Measurements from ENCODE around the gene CIROP.

CIROP gene

DNA sequence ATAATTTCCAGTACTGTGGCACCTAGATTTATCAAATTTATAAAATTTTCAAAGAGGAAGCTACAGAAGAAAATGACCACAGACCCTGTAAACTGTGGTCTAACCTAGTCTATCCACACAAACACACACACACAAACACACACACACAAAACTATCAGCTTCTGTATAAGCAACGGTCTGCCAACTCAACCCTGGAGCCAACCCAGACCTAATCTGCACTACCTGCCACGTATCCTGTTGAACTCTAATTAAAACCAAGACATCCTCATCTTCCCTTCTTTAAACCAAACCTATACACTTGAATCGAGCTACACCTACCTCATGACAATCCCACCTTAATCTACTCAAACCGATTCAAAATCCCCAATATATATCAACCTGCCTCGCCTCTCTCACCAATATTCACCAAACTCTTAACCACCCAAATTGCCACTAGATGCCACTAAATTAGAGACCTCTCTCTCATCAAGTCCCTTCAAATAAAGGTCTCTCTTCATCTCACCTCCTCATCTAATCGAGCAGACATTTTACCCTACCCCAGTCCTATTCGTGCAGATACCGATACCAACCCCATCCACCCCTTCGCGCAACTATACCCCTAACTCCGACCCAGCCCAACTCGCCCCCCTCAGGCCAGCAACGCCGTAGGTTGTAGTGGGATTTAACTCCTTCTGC is 10.7 kb downstream of the CIROP start:
- no peak for DNase-seq (ENCODE audit: low read depth)

DNA sequence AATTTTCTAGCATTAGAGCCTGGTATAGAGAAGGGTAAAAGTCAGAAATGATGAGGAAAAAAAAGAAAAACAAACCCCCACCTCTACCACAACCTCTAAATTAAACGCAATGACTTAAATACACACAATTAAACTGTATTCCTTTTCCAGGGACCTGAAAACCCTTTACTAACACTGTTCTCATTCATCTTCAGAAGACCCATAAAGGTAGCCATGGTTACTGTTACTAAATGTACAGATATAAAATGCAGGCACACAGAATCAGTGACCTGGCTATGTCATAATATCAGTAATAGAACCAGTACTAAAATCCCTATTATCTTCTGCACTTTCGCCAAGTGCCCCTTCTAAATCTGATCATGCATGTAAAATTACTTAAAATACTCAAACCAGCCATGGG is 11.3 kb downstream of the CIROP start:
- no peak for DNase-seq (ENCODE audit: low read depth)

DNA sequence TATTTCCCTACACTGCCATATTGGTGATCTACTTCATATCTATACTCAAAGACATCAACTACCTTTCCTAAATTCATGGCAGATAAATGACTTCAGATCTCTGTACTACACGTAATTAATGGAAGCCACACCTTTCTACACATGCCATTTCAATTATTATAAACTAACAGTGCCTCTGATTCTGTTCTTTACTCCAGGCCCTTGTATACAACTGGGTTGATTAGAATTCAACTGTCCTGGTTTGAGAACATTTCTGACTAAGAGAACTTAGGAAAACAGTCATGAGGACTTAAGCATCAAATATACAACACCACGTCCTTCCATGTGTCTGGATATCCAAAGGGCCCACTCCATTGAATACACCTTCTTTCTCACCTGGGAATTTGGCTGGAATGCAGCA is 11.7 kb downstream of the CIROP start:
- no peak for DNase-seq (ENCODE audit: low read depth)

DNA sequence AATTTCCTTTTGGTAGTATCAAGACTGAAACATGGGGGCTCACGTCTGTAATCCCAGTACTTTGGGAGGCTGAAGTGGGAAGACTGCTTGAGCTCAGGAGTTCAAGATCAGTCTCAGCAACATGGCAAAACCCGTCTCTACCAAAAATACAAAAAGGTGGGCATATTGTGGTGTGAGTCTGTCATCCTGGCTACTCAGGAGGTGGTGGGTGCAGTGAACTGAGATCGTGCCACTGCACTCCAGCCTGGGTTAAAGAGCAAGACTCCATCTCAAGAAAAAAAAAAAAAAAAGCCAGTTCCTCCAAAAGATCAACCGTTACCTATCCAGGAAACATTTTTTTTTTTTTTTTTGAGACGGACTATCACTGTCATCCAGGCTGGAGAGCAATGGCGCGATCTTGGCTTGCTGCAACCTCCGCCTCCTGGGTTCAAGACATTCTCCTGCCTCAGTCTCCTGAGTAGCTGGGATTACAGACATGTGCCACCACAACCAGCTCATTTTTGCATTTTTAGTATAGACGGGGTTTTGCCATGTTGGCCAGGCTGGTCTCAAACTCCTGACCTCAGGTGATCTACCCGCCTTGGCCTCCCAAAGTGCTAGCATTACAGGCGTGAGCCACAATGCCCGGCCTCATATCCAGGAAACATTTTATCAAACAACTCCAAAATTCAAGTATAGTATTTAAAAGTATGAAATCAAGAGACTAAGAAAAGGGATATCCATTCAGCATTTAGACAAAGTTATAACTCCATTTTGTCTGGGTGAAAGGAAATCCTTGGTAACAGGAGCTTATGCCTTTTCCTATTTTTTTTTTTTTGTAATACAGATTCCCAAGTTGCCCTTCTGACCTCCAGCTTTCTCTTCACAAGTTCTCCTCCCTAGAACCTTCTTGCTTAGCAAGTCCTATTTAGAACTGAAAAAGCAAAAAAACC is 13.2 kb downstream of the CIROP start:
- no peak for DNase-seq (ENCODE audit: low read depth)

DNA sequence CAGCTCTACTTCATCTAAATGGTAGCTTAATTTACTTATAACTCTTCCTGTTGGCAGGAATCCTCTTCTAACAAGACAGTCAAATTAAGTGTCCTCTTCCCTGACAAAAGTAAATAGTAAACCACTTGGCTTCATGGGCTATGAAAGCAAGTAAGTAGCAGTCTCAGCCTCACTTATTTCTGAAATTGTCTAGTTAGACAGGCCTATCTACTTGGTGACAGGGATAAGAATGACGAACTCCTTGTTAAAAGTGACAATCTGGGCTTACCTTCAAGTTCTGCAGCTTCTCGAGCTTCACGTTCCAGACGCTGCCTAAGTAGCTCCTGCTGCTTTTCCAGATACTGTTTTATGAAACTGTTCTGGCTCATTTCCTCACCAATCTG is 14.5 kb downstream of the CIROP start:
- DNase-seq (ENCODE audit: low read depth): no peak

DNA sequence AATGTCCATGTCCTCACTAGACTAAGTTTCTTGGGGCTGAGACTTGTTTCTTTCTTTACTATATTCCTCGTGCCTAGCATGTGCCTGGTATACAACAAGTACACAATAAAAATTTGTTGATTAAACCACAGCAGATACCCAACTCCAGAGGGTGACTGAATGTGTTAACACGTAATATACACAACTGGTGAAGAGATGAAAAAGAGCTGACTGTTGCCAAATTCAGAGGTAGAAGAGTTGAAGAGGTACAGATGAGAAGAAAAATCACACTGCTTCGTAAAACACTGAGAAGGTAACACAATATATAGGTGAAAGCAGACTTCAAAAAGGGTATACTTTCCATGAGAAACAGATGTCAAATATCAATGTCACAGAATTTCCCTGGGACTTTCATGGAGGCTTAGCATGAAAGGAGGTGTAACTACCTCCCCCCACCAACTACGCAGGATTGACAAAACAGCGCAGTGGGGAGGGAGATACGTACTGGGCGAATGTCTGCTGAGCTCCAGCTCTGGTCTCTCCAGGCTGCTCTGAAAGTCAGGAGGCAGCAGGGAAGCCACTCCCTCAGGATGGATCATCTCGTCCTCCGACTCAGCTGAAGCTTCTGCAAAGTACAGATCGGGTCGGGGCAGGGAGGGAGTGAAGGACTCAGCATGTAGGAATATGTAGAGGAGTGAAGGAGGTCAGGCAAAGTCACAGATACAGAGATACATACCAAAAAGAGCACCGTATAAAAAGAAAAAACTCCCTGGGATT is 15.1 kb downstream of the CIROP start:
- DNase-seq (ENCODE audit: low read depth): no peak

DNA sequence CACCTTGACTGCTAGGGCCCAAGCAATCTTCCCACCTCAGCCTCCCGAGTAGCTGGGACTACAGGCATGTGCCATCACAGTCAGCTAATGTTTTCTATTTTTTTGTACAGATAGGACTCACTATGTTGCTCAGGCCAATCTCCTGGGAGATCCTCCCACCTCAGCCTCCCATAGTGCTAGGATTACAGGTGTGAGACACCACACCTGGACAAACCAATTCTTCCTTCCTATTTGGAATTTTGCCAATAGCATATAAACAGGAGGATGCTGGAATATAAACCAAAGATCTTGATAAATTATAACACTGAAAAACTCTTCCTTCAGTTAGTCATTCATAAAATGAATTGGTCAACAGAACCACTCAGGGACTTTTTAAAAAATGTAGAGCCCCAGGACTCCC is 18.2 kb downstream of the CIROP start:
- DNase-seq (ENCODE audit: low read depth): no peak

DNA sequence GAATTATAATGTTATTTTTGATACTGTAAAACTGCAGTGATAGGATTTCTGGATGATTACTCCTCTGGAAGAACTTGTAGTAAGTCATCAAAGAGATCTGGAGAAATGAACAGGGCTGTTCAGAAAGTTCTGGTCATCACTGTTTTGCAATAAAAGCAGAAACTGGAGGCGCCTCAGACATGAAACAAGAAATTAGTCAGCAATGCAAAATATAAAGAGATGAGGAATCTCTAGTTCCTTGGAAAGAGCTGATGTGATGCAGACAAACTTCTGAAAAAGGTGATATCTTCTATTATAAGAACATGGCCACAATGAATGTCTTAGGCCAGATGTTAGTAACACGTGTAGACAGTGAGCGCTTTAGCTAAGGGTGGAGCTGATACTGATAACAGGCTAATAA is 19.3 kb downstream of the CIROP start:
- no peak for DNase-seq (ENCODE audit: low read depth)

DNA sequence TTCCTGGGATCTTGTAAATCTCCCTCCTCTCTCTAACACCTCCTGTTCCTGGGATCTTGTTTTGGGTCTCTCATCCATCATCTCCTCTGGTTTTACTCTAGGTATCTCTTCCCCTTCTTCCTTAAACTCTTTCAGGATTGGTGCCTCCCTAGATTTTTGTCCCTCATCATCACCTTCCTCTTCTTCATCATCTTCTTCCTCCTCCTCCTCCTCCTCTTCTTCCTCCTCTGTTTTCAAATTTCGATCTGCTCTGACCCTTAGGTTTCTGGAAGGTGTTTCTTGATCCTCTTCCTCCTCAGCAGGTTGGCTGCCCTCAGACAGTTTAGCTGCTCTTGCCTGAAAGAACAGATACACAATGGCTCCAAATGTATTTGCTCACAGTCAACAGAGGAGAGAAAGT is 24.3 kb downstream of the CIROP start:
- no peak for DNase-seq (ENCODE audit: low read depth)

DNA sequence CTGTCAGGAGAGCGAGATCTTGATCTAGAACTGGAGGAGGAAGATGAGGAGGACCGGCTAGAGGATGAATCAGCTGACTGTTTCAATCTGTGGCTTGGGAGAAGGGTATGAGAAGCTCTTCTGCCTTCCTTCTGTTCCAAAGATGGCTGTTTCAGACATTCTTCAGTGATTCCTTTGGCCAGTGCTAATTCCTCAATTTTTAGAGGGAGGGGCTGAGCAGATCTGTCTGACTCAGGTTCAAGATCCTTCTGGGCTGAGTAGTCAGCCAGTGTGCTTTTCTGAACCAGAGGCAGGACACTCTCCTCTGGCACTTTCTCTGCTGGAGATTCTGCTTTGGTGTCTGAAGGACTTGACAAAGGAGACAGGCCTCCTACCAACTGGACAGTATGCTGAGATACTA is 25.1 kb downstream of the CIROP start:
- DNase-seq (ENCODE audit: low read depth): no peak

DNA sequence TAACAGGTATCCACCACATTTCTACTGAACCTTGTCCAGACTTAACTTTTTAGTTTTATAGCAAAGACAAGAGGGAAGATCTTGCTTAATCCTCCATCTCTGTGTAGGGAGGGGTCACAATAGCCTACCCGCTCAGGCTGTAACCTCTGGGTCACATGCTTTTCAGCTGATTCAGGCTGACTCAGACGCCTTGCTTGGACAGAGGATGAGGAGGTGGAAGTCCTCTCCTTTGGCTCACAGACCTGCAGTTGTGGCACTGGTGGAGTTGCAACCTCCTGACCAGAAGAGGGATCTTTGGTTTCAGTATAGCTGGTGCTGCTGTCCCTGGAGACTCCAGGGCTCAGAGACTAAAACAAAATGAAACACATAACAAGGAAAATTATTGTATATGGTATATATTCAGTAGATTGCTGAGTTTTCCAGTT is 26.1 kb downstream of the CIROP start:
- DNase-seq (ENCODE audit: low read depth): no peak

DNA sequence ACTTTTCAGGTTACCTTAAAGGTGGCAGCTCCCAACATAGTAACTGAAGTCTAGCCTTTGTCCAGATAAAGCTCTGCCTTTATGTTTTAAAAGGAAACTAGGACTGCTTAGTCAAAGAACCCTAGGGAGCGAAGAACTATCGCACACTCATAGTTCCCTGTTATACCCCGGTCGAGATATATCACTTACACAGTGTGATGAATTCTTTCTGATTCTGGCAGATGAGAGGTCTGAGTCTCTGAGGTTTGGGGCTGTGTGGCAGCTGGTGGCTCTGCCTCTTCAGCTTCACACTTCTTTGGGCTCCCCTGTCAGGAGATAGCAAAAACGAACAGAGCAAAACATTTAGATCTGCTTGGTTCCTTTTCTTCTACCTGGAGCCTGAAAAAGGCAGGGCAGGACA is 26.8 kb downstream of the CIROP start:
- DNase-seq (ENCODE audit: low read depth): no peak

DNA sequence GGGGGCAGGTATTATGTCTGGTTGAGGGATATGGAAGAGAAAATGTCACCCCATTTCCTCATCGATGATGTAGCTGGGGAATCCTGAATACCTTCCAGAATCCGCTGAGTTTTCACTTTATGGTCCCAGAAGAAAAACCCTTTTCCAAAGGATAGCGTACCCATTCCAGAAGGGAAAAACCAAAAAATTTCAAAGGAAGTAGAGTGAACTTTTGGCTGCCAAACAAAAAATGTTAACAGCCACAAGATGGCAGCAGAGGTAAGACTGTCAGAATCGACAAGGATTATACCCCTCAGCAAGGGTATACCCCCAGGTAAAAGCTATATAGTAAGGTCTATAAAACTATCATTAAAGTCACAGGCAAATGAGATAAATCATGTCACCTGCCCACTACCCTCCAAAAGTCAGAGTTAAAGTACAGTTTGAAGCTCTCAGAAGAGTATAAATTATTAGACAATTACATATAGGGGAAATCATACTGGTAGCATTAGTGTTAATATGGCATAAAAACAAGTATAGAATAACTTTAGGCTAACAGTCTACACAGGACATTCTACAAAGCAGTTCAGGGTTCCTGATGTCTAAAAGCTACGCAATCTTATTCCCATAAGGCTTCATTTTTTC is 27.9 kb downstream of the CIROP start:
- DNase-seq (ENCODE audit: low read depth): no peak

DNA sequence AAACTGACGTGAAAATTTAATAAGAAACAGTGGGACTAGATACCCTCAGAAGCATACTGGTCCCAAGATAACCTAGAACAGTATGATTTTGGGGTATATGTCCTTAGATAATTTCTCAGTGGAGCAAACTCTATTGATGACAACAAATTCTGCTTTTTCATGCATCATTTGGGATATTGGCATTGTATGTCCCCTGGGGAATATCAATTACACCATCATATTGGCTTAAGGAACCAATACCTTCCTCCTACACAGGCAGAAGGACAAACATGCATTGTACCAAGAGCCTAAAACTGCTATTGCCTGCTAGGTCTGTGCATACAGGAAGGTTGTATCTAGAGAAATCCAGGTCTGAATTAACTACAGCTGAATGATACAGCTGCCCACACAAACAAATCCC is 29.9 kb downstream of the CIROP start:
- no peak for DNase-seq (ENCODE audit: low read depth)

DNA sequence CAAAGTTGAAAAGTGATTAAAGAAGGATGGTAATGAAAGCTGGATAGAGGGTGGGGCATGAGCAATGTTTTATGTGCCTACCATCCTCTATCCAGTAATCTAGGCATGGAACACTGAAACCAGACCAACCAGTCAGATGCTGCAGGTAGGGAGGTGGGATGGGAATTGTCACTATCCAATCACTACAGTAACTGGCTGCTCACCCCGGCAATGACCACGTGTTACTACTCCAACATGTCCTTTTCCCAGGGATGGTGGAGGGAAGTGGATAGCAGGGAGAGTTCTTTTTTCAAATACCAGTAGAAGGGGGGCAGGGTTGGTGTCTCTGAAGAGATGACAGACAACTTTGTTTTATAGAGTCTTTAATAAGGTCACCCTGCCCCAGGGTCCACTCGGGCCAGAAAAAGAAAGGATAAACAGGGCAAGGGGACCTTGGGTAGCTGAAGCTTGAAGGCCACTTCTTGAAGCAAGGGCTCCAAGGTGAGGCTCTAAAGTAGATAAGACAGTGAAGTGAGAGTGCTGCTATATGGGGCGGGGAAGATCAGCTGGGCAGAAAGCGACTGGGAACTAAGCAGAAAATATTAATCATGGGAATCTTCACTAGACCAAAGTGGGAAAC is 32.8 kb downstream of the CIROP start:
- no peak for DNase-seq (ENCODE audit: low read depth)

DNA sequence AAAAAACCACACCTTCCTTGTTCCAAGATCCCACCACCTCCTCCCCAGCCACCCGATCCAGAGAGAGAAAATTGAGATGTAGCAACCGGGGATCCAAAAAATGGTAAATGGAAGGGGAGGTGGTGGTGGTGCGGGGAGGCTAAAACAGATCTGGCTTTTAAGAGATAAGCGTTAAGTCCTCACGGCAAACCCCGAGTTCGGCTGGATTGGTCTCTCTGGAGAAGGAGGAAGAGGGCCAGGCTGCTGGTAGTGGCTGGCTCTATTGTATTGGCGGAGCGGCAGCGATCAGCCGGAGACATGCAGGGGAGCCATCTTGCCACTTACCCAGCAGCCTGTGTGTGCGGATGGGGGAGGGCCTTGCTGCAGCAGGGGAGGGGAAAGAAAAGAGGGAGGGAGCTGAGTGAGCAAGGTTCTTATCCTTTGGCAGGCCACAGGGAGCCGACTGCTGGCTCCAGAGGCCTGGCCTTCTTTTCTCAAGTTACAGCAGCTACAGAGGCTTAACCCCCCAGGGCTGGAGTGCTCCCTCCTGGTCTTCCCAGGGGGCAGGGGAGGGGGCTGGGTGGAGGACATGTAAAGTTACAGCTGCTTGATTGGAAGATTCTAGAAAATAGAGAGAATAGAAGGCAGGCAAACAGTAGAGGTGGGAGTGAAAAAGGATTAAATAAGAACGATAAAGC is 33.4 kb downstream of the CIROP start:
- DNase-seq (ENCODE audit: low read depth): peak; percentile 69

DNA sequence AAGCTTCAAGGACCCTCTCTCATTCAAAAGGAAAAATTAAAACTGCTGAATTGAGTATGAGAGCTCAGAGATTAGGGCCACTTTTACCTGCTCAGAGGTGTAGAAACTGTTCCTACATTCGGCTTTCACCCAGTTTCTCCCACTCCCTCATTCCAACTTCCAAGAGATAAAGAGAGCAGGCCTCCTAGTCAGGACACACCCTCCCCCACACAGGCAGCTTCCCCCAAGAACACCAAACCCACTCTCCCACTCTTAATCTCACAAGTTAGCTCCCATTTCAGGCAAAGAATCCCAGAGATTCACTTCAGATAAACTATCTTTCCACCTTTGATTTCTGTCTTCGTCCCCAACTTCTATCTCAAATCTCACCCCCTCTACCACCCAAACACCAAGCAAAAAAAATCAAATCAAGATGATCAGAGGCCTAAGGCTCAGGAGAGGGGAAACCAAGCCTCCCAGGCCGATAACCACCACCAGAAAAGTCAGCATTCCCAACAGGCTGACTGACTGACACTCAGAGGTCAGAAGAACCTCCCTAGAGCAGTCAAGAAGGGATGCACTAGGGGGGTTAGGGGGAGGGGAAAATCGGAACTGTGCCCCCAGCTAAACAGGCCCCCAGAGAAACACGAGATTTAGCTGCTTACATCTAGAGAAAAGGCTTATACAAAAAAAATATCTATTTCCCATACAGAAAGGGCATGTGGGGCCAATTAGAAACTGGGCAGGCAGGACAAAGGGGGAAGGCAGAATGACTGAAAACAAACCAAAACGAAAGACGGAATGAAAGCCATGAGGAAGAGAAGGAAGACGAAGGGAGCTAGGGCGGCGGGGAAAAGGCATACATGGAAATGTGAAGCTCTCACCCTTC is 34.3 kb downstream of the CIROP start:
- DNase-seq (ENCODE audit: low read depth): no peak

DNA sequence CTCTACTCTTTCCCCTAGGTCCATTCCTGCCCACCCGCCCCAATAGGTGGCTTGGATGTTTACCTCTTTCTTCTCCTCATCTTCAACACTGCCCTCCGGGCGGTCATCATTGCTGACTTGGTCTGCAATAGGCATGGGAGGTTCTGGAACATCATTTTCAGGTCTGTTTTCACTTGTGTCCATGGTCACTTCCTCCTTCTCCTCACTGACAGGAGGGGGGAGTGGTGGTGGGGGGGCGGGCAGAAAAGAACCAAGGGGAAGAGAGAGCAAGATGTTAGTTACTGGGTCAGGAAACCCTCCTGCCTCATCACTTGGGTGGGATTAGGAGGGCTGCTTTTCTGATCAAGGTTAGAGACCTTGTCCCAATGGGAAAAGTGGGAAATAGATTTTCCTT is 35.4 kb downstream of the CIROP start:
- no peak for DNase-seq (ENCODE audit: low read depth)

DNA sequence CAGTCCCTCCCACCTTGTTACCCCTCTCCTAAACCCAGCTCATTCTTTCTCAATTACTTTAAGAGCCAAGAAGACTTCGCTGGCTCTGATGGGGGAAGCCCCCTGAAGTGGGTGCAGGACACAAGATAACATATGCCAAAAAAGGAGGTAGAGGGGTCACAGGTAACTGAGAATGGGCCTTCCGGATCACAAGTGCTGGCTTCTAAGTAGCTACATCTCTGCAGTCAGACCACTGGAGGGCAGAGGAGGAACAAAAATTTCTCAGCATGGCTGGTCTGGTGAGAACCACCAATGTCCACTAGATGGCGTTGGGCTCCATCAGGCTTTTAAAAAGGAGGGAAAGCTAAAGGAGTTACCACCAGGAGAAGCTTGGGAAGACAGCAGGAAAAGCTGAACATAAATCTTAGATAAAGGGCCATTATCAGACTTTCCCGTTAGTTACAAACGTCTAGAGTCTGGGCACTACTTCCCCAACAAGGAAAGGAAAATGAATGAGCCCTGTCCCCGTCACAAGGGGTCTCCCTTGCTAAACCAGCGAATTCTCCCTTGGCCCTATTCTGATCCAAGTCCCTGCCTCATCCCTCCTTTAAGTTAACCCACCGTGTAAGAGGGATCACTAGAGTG is 35.9 kb downstream of the CIROP start:
- peak; percentile 64 for DNase-seq (ENCODE audit: low read depth)
